ENCODE data around the gene GARRE1. TPM values are rescaled to one million over a fixed set of nuclear protein-coding genes. Genes with fewer than 3 reads are reported as not detected.
A peak's percentile ranks its signal among the peaks of the same experiment; 100 is the strongest.

Gene GARRE1
- total RNA-seq, 2 experiments from 2014 or later, result 7.2 to 8.1 TPM

GRCh38 chr19:34282611-34283519 lies 28.5 kb downstream of the GARRE1 start:
- H3K27me3 Mint-ChIP-seq, result no peaks in the 10 kb centered on the region
- ChIA-PET CTCF (no interaction called here), POLR2A (no interaction called here)
- ATAC-seq, result no peak
- TF ChIP-seq CTCF (IDR thresholded peaks at IDR 0.05), result no peak
- H3K9me3 Mint-ChIP-seq, result no peaks in the 10 kb centered on the region
- H3K4me3 Mint-ChIP-seq, result no peak overlapping the region
- H3K4me1 Mint-ChIP-seq (ENCODE audit: low read depth), result peaks cover 21% of the 10 kb centered on the region
- no peak overlapping the region for H3K27ac Mint-ChIP-seq
- DNase-seq, result no peak
- peaks cover 9% of the 10 kb centered on the region for H3K36me3 Mint-ChIP-seq (ENCODE audit: low read depth)
- intact Hi-C loops (cut with micrococcal nuclease), result no loop called here

- DNase-seq, result no peak
- ATAC-seq, result no peak
- intact Hi-C loops (cut with micrococcal nuclease), result no loop called here
- ChIA-PET POLR2A (no interaction called here), CTCF (interaction anchor here (0.7 kb wide), 1 partner anchor 39 kb away, joined by 3 read pairs; no protein-coding TSS in a partner anchor)
- Mint-ChIP-seq H3K9me3 (no peaks in the 10 kb centered on the region), H3K36me3 (ENCODE audit: low read depth) (peaks cover 10% of the 10 kb centered on the region), H3K4me1 (ENCODE audit: low read depth) (peaks cover 26% of the 10 kb centered on the region), H3K27ac (no peak overlapping the region), H3K4me3 (no peak overlapping the region), H3K27me3 (no peaks in the 10 kb centered on the region)
- no peak for TF ChIP-seq CTCF (IDR thresholded peaks at IDR 0.05)
These were observed 30.2 kb downstream of the GARRE1 start for GRCh38 chr19:34284505-34284904.

- DNase-seq (no peak), ATAC-seq (peak; percentile 15)
- H3K27ac Mint-ChIP-seq, result no peak overlapping the region
- CTCF ChIA-PET, result interaction anchor here (0.8 to 2.8 kb wide), 4 partner anchors 8 to 61 kb away, joined by 3 to 8 read pairs (median 6); no protein-coding TSS in a partner anchor
- no peaks in the 10 kb centered on the region for H3K27me3 Mint-ChIP-seq
- no peak overlapping the region for H3K4me3 Mint-ChIP-seq
- peaks cover 10% of the 10 kb centered on the region for H3K36me3 Mint-ChIP-seq (ENCODE audit: low read depth)
- intact Hi-C loops (cut with micrococcal nuclease), result no loop called here
- no peaks in the 10 kb centered on the region for H3K9me3 Mint-ChIP-seq
- POLR2A ChIA-PET, result interaction anchor here (1.6 kb wide), 1 partner anchor 18 kb away, joined by 6 read pairs; no protein-coding TSS in a partner anchor
- H3K4me1 Mint-ChIP-seq (ENCODE audit: low read depth), result peaks cover 25% of the 10 kb centered on the region
- TF ChIP-seq CTCF (IDR thresholded peaks at IDR 0.05), result no peak
These were observed 33.3 kb downstream of the GARRE1 start for GRCh38 chr19:34287662-34288140.

GRCh38 chr19:34288381-34288780 lies 34.0 kb downstream of the GARRE1 start:
- peak; percentile 91 for ATAC-seq
- intact Hi-C loops (cut with micrococcal nuclease), result no loop called here
- CTCF ChIA-PET, result interaction anchor here (1.3 to 2.8 kb wide), 4 partner anchors 14 to 61 kb away, joined by 3 to 8 read pairs (median 6); no protein-coding TSS in a partner anchor

More at GRCh38 chr19:34288381-34288780, 34.0 kb downstream of the GARRE1 start:
- no peaks in the 10 kb centered on the region for H3K27me3 Mint-ChIP-seq
- no peak overlapping the region for H3K4me3 Mint-ChIP-seq
- peaks cover 10% of the 10 kb centered on the region for H3K36me3 Mint-ChIP-seq (ENCODE audit: low read depth)
- no peak for TF ChIP-seq CTCF (IDR thresholded peaks at IDR 0.05)
- H3K4me1 Mint-ChIP-seq (ENCODE audit: low read depth), result peaks cover 20% of the 10 kb centered on the region
- DNase-seq, result peak; percentile 72
- POLR2A ChIA-PET, result interaction anchor here (1.0 to 1.6 kb wide), 3 partner anchors 18 to 97 kb away, joined by 3 to 6 read pairs (median 3); partner anchors contain the start of gene GPI
- peak overlapping the region; percentile 71 for H3K27ac Mint-ChIP-seq
- no peaks in the 10 kb centered on the region for H3K9me3 Mint-ChIP-seq
